ENCODE data around the gene MAB21L2.

DNA sequence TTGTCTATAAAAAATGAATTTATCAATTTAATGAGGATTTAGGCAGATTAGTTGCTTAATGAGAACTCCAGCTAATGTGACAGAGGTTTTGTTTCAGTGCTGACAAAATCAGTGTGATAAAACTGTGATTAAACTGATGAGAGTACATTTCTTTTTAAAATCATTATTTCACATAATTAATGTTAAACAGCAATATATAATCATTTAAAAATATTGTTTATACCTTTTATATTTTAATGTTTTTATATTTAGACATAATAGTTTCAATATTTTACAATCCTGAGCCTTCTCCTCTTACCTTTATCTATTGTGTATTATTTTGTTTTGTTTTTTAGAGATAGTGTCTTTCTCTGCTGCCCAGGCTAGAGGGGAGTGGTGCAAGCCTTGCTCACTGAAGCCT, 47.1 kb upstream of the MAB21L2 start:
- TF ChIP-seq, protein P1, sequence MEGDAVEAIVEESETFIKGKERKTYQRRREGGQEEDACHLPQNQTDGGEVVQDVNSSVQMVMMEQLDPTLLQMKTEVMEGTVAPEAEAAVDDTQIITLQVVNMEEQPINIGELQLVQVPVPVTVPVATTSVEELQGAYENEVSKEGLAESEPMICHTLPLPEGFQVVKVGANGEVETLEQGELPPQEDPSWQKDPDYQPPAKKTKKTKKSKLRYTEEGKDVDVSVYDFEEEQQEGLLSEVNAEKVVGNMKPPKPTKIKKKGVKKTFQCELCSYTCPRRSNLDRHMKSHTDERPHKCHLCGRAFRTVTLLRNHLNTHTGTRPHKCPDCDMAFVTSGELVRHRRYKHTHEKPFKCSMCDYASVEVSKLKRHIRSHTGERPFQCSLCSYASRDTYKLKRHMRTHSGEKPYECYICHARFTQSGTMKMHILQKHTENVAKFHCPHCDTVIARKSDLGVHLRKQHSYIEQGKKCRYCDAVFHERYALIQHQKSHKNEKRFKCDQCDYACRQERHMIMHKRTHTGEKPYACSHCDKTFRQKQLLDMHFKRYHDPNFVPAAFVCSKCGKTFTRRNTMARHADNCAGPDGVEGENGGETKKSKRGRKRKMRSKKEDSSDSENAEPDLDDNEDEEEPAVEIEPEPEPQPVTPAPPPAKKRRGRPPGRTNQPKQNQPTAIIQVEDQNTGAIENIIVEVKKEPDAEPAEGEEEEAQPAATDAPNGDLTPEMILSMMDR (IDR thresholded peaks at IDR 0.05) = no peak
- no peak for TF ChIP-seq ZFX (IDR thresholded peaks at IDR 0.05; ENCODE audit: borderline replicate concordance)

All from 22Rv1 (cell line).